H1 (cell line): ENCODE results near the gene POLR2J. TPM values are rescaled to one million over a fixed set of nuclear protein-coding genes. Genes with fewer than 3 reads are reported as not detected.

Experiments used
- CTCF ChIA-PET: fragments of 300-600 bp; sonication (Branson Sonifier 250); formaldehyde crosslinking; loops from one replicate; lab custom pipeline; 2021; ENCODE audit not compliant: partially characterized antibody; lab: Charles Lee
- POLR2A ChIA-PET: fragments of 300-600 bp; sonication (Branson Sonifier 250); formaldehyde crosslinking; loops from one replicate; lab custom pipeline; 2021; ENCODE audit warnings: inconsistent platforms; ENCODE audit not compliant: partially characterized antibody; lab: Charles Lee
- DNase-seq, 2 experiments: peaks; one replicate each; pipeline versions ENCODE4 v3.0.0 to v3.0.0-alpha.2; 2010 to 2022; ENCODE audit warnings: low spot score in 2 of 2, low read depth in 1 of 2, mixed read lengths in 1 of 2
- FAIRE-seq: peaks from 2 replicates; lab custom pipeline; 2011; peaks lifted over from hg19 to GRCh38; lab: Jason Lieb, UNC
- H2AFZ ChIP-seq: 2 replicates; pipeline ENCODE4 v1.8.1; 2012; ENCODE audit warnings: low read length, inconsistent platforms
- H2AK5ac ChIP-seq: 2 replicates; pipeline ENCODE4 v1.6.1; 2013; ENCODE audit warnings: low read depth, low read length
- H2BK120ac ChIP-seq: replicated peaks from 2 replicates; pipeline ENCODE3; 2013; ENCODE audit warnings: low read depth, low read length, inconsistent platforms
- H2BK12ac ChIP-seq: 2 replicates; pipeline ENCODE4 v1.6.1; 2013; ENCODE audit warnings: low read depth, low read length
- H2BK15ac ChIP-seq: 2 replicates; pipeline ENCODE4 v1.6.1; 2013; ENCODE audit warnings: low read length
- H2BK20ac ChIP-seq: 2 replicates; pipeline ENCODE4 v1.6.1; 2013; ENCODE audit warnings: low read length
- H2BK5ac ChIP-seq: 2 replicates; pipeline ENCODE4 v1.6.1; 2013; ENCODE audit warnings: low read depth, low read length
- H3K14ac ChIP-seq: 2 replicates; pipeline ENCODE4 v1.6.1; 2013; ENCODE audit warnings: inconsistent platforms; ENCODE audit not compliant: insufficient read length
- H3K18ac ChIP-seq: 2 replicates; pipeline ENCODE4 v1.6.1; 2013; ENCODE audit warnings: low read length; ENCODE audit errors: extremely low read depth
- H3K23ac ChIP-seq: 2 replicates; pipeline ENCODE4 v1.6.1; 2013; ENCODE audit warnings: inconsistent platforms; ENCODE audit not compliant: insufficient read length
- H3K23me2 ChIP-seq: 2 replicates; pipeline ENCODE4 v1.6.1; 2013; ENCODE audit warnings: low read depth, low read length
- H3K27ac ChIP-seq: 2 replicates; pipeline ENCODE4 v1.6.1; 2011; ENCODE audit warnings: low read depth, low read length, inconsistent platforms
- H3K27me3 ChIP-seq, 4 experiments: replicated peaks in 1 of 4; 1 replicate in 1 of 4; 2 replicates in 3 of 4; pipeline versions ENCODE4 v1.6.1 to v1.8.1; 2011 to 2013; ENCODE audit warnings: low read length in 3 of 4, mild to moderate bottlenecking in 3 of 4, inconsistent platforms in 2 of 4, mixed read lengths in 2 of 4, moderate library complexity in 1 of 4; ENCODE audit not compliant: control insufficient read depth in 3 of 4, insufficient read depth in 3 of 4; ENCODE audit errors: extremely low read depth in 1 of 4
- H3K36me3 ChIP-seq, 4 experiments: 2 replicates each; pipeline versions ENCODE4 v1.6.1 to v1.8.1; 2011 to 2013; ENCODE audit warnings: mild to moderate bottlenecking in 4 of 4, low read length in 3 of 4, moderate library complexity in 2 of 4, control low read depth in 1 of 4, inconsistent platforms in 1 of 4; ENCODE audit not compliant: insufficient read depth in 4 of 4, control insufficient read depth in 2 of 4
- H3K4ac ChIP-seq: replicated peaks from 2 replicates; pipeline ENCODE3; 2013; ENCODE audit warnings: low read length, low read depth, mixed read lengths, inconsistent platforms; ENCODE audit not compliant: insufficient read length
- H3K4me1 ChIP-seq, 4 experiments: replicated peaks in 1 of 4; 1 replicate in 1 of 4; 2 replicates in 3 of 4; pipeline versions ENCODE4 v1.6.1 to v1.8.1; 2011 to 2013; ENCODE audit warnings: low read length in 3 of 4, inconsistent platforms in 2 of 4, mixed read lengths in 1 of 4; ENCODE audit not compliant: insufficient read depth in 4 of 4, control insufficient read depth in 3 of 4
- H3K4me2 ChIP-seq, 2 experiments: 2 replicates each; pipeline versions ENCODE4 v1.6.1 to v1.8.1; 2011 to 2013; ENCODE audit warnings: low read depth in 2 of 2, low read length in 2 of 2, control low read depth in 1 of 2, inconsistent platforms in 1 of 2, mild to moderate bottlenecking in 1 of 2; ENCODE audit not compliant: insufficient read depth in 1 of 2
- H3K4me3 ChIP-seq, 4 experiments: fragments of 200-600, 300-600 bp in 1 of 4; sonication (generic), shearing (Covaris generic), sonication (Bioruptor Twin) in 1 of 4; 2 replicates each; pipeline versions ENCODE4 v1.5.1 to v1.8.1; 2011 to 2016; ENCODE audit warnings: low read length in 4 of 4, low read depth in 3 of 4, control low read depth in 2 of 4, inconsistent platforms in 2 of 4, mild to moderate bottlenecking in 2 of 4, mixed read lengths in 1 of 4, moderate library complexity in 1 of 4; ENCODE audit not compliant: insufficient read depth in 2 of 4; ENCODE audit errors: extremely low read depth in 1 of 4
- H3K56ac ChIP-seq: replicated peaks from 2 replicates; pipeline ENCODE3; 2013; ENCODE audit warnings: low read depth, mild to moderate bottlenecking, mixed read lengths, low read length, inconsistent platforms; ENCODE audit not compliant: insufficient read length
- H3K79me1 ChIP-seq: 2 replicates; pipeline ENCODE4 v1.6.1; 2013; ENCODE audit warnings: low read depth, low read length, control low read depth
- H3K79me2 ChIP-seq, 2 experiments: 2 replicates each; pipeline versions ENCODE4 v1.6.1 to v1.8.1; 2012 to 2013; ENCODE audit warnings: low read length in 2 of 2, mild to moderate bottlenecking in 2 of 2, inconsistent platforms in 1 of 2; ENCODE audit not compliant: insufficient read depth in 2 of 2, control insufficient read depth in 1 of 2
- H3K9ac ChIP-seq, 4 experiments: replicated peaks in 1 of 4; 1 replicate in 1 of 4; 2 replicates in 3 of 4; pipeline versions ENCODE4 v1.6.1 to v1.8.1; 2011 to 2013; ENCODE audit warnings: low read depth in 3 of 4, low read length in 3 of 4, control low read depth in 2 of 4, mild to moderate bottlenecking in 2 of 4, moderate library complexity in 2 of 4, inconsistent platforms in 1 of 4; ENCODE audit errors: extremely low read depth in 1 of 4
- H3K9me3 ChIP-seq, 2 experiments: 2 replicates each; pipeline versions ENCODE4 v1.6.1 to v1.8.1; 2012 to 2013; ENCODE audit warnings: mild to moderate bottlenecking in 2 of 2, moderate library complexity in 2 of 2, control low read depth in 1 of 2, inconsistent platforms in 1 of 2, low read depth in 1 of 2, low read length in 1 of 2, mixed read lengths in 1 of 2; ENCODE audit not compliant: insufficient read depth in 2 of 2
- H4K20me1 ChIP-seq, 2 experiments: replicated peaks in 1 of 2; 2 replicates each; pipeline versions ENCODE3 to v1.8.1; 2011 to 2013; ENCODE audit warnings: inconsistent platforms in 2 of 2, low read length in 2 of 2, mild to moderate bottlenecking in 1 of 2; ENCODE audit not compliant: insufficient read depth in 2 of 2, control insufficient read depth in 1 of 2
- H4K5ac ChIP-seq: 2 replicates; pipeline ENCODE4 v1.6.1; 2013; ENCODE audit warnings: low read length, low read depth, mixed read lengths, inconsistent platforms; ENCODE audit not compliant: insufficient read length
- H4K8ac ChIP-seq: 2 replicates; pipeline ENCODE4 v1.8.0; 2013; ENCODE audit warnings: mild to moderate bottlenecking, moderate library complexity, low read length, inconsistent platforms; ENCODE audit not compliant: insufficient read depth; ENCODE audit errors: extremely low read depth
- H4K91ac ChIP-seq: replicated peaks from 2 replicates; pipeline ENCODE3; 2013; ENCODE audit warnings: low read length, mixed read lengths, inconsistent platforms; ENCODE audit not compliant: insufficient read length
- MAFK ChIP-seq: IDR thresholded peaks from 2 replicates; pipeline ENCODE4 v1.6.1; 2012; ENCODE audit warnings: low read depth, mild to moderate bottlenecking, improper control_type of control experiment, low read length
- SIRT6 ChIP-seq: IDR thresholded peaks from one replicate; pipeline ENCODE4 v1.7.1; 2012; ENCODE audit warnings: low read length, inconsistent platforms
- SP4 ChIP-seq: IDR thresholded peaks from 2 replicates; pipeline ENCODE4 v1.6.1; 2012; ENCODE audit warnings: low read length, inconsistent platforms
- YY1 ChIP-seq: IDR thresholded peaks from 2 replicates; pipeline ENCODE4 v1.6.1; 2011; ENCODE audit warnings: low read depth, mild to moderate bottlenecking, low read length
- WGBS, 2 experiments: shearing (Covaris generic) in 1 of 2; methylation state at CpG; one replicate each; pipeline versions ENCODE4 v1.1.6 to v1.1.7; 2013 to 2015; ENCODE audit warnings: low lambda C conversion rate in 2 of 2, mixed read lengths in 2 of 2, inconsistent platforms in 1 of 2, low coverage in 1 of 2, missing lambda C conversion rate in 1 of 2; ENCODE audit not compliant: insufficient replicate concordance in 2 of 2, insufficient coverage in 1 of 2, insufficient read length in 1 of 2; ENCODE audit errors: extremely low coverage in 1 of 2, missing lambda C conversion rate in 1 of 2; 5-methylcytosine and 5-hydroxymethylcytosine counted together
- polyA plus RNA-seq, 7 experiments: library from polyadenylated mRNA; depleted of rRNA in 3 of 7; stranded (reverse) in 5 of 7; unstranded in 2 of 7; fragments of >200 nt in 5 of 7; fragments of 200-250 nt in 2 of 7; gene quantifications; 1 replicate in 5 of 7; 2 replicates in 1 of 7; 4 replicates in 1 of 7; pipeline versions ENCODE4 v1.2.1 to v1.2.3, GENCODE V29; 2011 to 2013; ENCODE audit warnings: missing spikeins in 2 of 7, mixed read lengths in 2 of 7
- total RNA-seq: library from RNA; stranded (reverse); fragmentation: NEBNext Ultra II Directional; extraction: Animal tissue kit (Norgen Biotek cat#: 25700); gene quantifications from 2 replicates; pipeline ENCODE4 v1.2.1, GENCODE V29; 2021

Gene POLR2J
- total and polyA plus RNA-seq, 2 of the 8 experiments (the other 6 are each of a cell fraction or from before 2014, with no cell fraction given) = 54.1 to 113 TPM

- ChIA-PET CTCF (interaction anchor here (1.0 to 4.0 kb wide), 8 partner anchors 13 to 54 kb away, joined by 3 to 22 read pairs (median 5); no protein-coding TSS in a partner anchor), POLR2A (interaction anchor here (0.6 to 3.8 kb wide), 8 partner anchors 7 to 54 kb away, joined by 3 to 25 read pairs (median 5); no protein-coding TSS in a partner anchor)
- H3K4me1 ChIP-seq = peaks cover 0 to 3% (median 0%) of the 10 kb centered on the region in 4 experiments; a peak in 2 of 7 replicates
- no peak overlapping the region for H3K23ac ChIP-seq
- no peak overlapping the region for H3K27ac ChIP-seq
- no peaks in the 10 kb centered on the region for H3K9me3 ChIP-seq
- TF ChIP-seq YY1 = peak; percentile 60; the same call in 1 of the 2 replicates
- TF ChIP-seq MAFK = no peak
- no peak for TF ChIP-seq SP4
- no peak for TF ChIP-seq SIRT6
- H3K27me3 ChIP-seq = no peaks in the 10 kb centered on the region; a peak in 1 of 7 replicates
- H3K14ac ChIP-seq = no peak overlapping the region
- H4K8ac ChIP-seq = peak overlapping the region; percentile 64
- H4K91ac ChIP-seq = peak overlapping the region; percentile 89
- no peaks in the 10 kb centered on the region for H3K79me2 ChIP-seq
- peaks cover under 1 to 14% (median 5%) of the 10 kb centered on the region in 4 experiments; a peak in 5 of 8 replicates for H3K36me3 ChIP-seq
- peaks cover 0 to under 1% of the 10 kb centered on the region in 2 experiments for H4K20me1 ChIP-seq
- no peak overlapping the region for H4K5ac ChIP-seq
- no peak overlapping the region for H3K9ac ChIP-seq
- H2AFZ ChIP-seq = no peak overlapping the region
- peak overlapping the region; percentile 80; the same call in 1 of the 2 replicates for H2BK12ac ChIP-seq
- 0 out of 2 replicates have a peak overlapping the region, but pooled peaks have one; percentile 48 for H2BK20ac ChIP-seq
- H2AK5ac ChIP-seq = 0 out of 2 replicates have a peak overlapping the region, but pooled peaks have one; percentile 42
- FAIRE-seq (no peak), DNase-seq (peak in 1 of 2 experiments; percentile 66)
- no peak overlapping the region for H3K4me3 ChIP-seq
- 73% methylated on average over 23 of the region's 23 CpGs; no CpG with 5 or more reads in 1 of the 2 experiments for WGBS, 2 experiments
- no peaks in the 10 kb centered on the region; the same call in 1 of the 2 replicates for H3K23me2 ChIP-seq
- no peak overlapping the region for H2BK120ac ChIP-seq
- peak overlapping the region; percentile 75; the same call in 1 of the 2 replicates for H2BK5ac ChIP-seq
- H3K56ac ChIP-seq = no peak overlapping the region
- no peak overlapping the region for H3K4ac ChIP-seq
- H3K4me2 ChIP-seq = no peak overlapping the region
- H3K18ac ChIP-seq = peak overlapping the region; percentile 48; the same call in 1 of the 2 replicates
- H3K79me1 ChIP-seq = no peaks in the 10 kb centered on the region
- H2BK15ac ChIP-seq = no peak overlapping the region
Measured at GRCh38 chr7:102451371-102452054, 27.2 kb downstream of the POLR2J start.
